IMR-90 (cell line): ENCODE measurements around the gene MAP3K13.
"Not testable (repeated sequence)": the region's sequence is repeated elsewhere in the genome, so short reads cannot be mapped to it uniquely, and the experiment has no call there.

Experiments
- FOS ChIP-seq: fragments of 150-350 bp; IDR thresholded peaks from 2 replicates; pipeline ENCODE4 v1.6.1; 2016; ENCODE audit warnings: low read depth, low read length
- RCOR1 ChIP-seq: IDR thresholded peaks from 2 replicates; pipeline ENCODE4 v1.6.1; 2012; ENCODE audit warnings: mild to moderate bottlenecking, low read length, improper control_type of control experiment; ENCODE audit not compliant: insufficient replicate concordance
- RFX5 ChIP-seq: IDR thresholded peaks from 2 replicates; pipeline ENCODE4 v1.8.0; 2012; ENCODE audit warnings: low read depth, mild to moderate bottlenecking, low read length, moderate library complexity
- TF ChIP-seq, protein P1 (sequence below): conservative IDR thresholded peaks from 2 replicates; pipeline ENCODE4 v1.5.1; 2012; ENCODE audit warnings: mild to moderate bottlenecking, low read depth, low read length, improper control_type of control experiment

DNA sequence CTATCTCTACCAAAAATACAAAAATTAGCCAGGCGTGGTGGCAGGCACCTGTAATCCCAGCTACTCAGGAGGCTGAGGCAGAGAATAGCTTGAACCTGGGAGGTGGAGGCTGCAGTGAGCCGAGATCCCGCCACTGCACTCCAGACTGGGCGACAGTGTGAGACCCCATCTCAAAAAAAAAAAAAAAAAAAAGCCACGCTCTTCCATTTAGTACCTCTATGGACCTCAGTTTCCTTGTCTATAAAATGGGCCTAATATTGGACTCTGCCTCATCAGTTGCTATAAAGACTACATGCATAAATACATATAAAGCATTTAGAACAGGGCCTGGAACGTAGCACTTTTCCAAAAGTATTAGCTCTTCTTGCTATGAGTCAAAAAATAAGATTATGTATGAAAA is 112.0 kb downstream of the MAP3K13 start:
- TF ChIP-seq, protein P1, sequence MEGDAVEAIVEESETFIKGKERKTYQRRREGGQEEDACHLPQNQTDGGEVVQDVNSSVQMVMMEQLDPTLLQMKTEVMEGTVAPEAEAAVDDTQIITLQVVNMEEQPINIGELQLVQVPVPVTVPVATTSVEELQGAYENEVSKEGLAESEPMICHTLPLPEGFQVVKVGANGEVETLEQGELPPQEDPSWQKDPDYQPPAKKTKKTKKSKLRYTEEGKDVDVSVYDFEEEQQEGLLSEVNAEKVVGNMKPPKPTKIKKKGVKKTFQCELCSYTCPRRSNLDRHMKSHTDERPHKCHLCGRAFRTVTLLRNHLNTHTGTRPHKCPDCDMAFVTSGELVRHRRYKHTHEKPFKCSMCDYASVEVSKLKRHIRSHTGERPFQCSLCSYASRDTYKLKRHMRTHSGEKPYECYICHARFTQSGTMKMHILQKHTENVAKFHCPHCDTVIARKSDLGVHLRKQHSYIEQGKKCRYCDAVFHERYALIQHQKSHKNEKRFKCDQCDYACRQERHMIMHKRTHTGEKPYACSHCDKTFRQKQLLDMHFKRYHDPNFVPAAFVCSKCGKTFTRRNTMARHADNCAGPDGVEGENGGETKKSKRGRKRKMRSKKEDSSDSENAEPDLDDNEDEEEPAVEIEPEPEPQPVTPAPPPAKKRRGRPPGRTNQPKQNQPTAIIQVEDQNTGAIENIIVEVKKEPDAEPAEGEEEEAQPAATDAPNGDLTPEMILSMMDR = not testable (repeated sequence)
- not testable (repeated sequence) for TF ChIP-seq RCOR1, RFX5, FOS
